Epithelial cell of esophagus (primary cell): Measurements from ENCODE around the gene SEPSECS.
"Not testable (repeated sequence)": the region's sequence is repeated elsewhere in the genome, so short reads cannot be mapped to it uniquely, and the experiment has no call there.

Source experiments
- DNase-seq: peaks from one replicate; pipeline ENCODE4 v3.0.0; 2010; ENCODE audit warnings: low read depth
- H3K4me3 ChIP-seq: 2 replicates; pipeline ENCODE4 v1.5.1; 2011; ENCODE audit warnings: mild to moderate bottlenecking, low read length, control low read depth
- CTCF ChIP-seq: IDR thresholded peaks from 2 replicates; pipeline ENCODE4 v1.5.1; 2011; ENCODE audit warnings: low read depth, mild to moderate bottlenecking, low read length, control low read depth, inconsistent platforms; ENCODE audit not compliant: insufficient read depth; ENCODE audit errors: missing control alignments

The SEPSECS gene

GRCh38 chr4:25085671-25086070 lies 74.6 kb downstream of the SEPSECS start:
- H3K4me3 ChIP-seq: no peak overlapping the region
- no peak for DNase-seq
- no peak for TF ChIP-seq CTCF

- not testable (repeated sequence) for H3K4me3 ChIP-seq, DNase-seq
These were observed 76.8 kb downstream of the SEPSECS start for GRCh38 chr4:25083441-25083840.

GRCh38 chr4:25081866-25082471 lies 78.3 kb downstream of the SEPSECS start:
- TF ChIP-seq CTCF: no peak
- DNase-seq: no peak
- no peak overlapping the region for H3K4me3 ChIP-seq

GRCh38 chr4:25080571-25080970 lies 79.7 kb downstream of the SEPSECS start:
- H3K4me3 ChIP-seq: no peak overlapping the region
- TF ChIP-seq CTCF: no peak
- no peak for DNase-seq

DNA sequence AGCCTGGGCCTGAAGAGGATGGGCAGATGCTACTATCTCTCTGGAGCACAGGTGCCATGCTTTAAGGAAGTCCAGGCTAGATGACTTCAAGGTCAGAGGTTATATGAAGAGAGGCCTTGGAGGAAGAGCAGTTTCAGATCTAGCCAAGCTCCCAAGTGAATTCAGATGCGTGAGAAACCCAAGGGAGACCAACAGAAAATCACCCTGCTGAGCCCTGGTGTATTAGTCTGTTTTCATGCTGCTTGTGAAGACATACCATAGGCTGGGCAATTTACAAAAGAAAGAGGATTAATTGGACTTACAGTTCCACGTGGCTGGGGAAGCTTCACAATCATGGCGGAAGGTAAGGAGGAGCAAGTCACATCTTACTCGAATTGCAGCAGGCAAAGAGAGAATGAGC lies 81.7 kb downstream of the SEPSECS start:
- no peak for DNase-seq
- no peak for TF ChIP-seq CTCF
- no peak overlapping the region for H3K4me3 ChIP-seq

GRCh38 chr4:25076625-25077398 lies 83.4 kb downstream of the SEPSECS start:
- DNase-seq: no peak
- no peak overlapping the region for H3K4me3 ChIP-seq
- no peak for TF ChIP-seq CTCF

- TF ChIP-seq CTCF: no peak
- DNase-seq: no peak
- H3K4me3 ChIP-seq: no peak overlapping the region
These were observed 84.4 kb downstream of the SEPSECS start for GRCh38 chr4:25075851-25076250.
